ENCODE data around the gene OR5AS1.

DNA sequence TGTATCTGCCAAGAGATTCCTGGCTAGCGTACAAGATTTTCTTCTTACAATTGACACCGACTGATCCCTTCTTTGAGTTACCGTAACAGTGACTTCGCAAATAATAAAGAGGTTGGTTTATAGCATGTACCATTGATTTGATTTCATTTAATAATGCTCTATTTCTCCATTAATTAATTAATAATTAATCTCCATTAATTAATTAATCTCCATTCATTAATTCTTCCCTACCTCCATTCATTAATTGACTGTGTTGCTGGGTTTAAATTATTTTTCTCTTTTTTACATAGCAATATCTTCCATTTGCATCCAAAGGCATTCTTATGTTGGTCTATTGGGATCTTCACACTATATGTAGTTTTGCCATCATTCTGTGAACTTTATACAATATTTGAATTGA, 21.0 kb downstream of the OR5AS1 start:
- TF ChIP-seq, protein P1, sequence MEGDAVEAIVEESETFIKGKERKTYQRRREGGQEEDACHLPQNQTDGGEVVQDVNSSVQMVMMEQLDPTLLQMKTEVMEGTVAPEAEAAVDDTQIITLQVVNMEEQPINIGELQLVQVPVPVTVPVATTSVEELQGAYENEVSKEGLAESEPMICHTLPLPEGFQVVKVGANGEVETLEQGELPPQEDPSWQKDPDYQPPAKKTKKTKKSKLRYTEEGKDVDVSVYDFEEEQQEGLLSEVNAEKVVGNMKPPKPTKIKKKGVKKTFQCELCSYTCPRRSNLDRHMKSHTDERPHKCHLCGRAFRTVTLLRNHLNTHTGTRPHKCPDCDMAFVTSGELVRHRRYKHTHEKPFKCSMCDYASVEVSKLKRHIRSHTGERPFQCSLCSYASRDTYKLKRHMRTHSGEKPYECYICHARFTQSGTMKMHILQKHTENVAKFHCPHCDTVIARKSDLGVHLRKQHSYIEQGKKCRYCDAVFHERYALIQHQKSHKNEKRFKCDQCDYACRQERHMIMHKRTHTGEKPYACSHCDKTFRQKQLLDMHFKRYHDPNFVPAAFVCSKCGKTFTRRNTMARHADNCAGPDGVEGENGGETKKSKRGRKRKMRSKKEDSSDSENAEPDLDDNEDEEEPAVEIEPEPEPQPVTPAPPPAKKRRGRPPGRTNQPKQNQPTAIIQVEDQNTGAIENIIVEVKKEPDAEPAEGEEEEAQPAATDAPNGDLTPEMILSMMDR (IDR thresholded peaks at IDR 0.05; ENCODE audit: insufficient read depth, low read length, poor library complexity, severe bottlenecking): no peak
- TF ChIP-seq EZH2phosphoT487 (conservative IDR thresholded peaks at IDR 0.05; ENCODE audit: low read length): no peak
